ENCODE measurements around the gene HSFX3.
"Not testable (repeated sequence)": the region's sequence is repeated elsewhere in the genome, so short reads cannot be mapped to it uniquely, and the experiment has no call there.

The HSFX3 gene

DNA sequence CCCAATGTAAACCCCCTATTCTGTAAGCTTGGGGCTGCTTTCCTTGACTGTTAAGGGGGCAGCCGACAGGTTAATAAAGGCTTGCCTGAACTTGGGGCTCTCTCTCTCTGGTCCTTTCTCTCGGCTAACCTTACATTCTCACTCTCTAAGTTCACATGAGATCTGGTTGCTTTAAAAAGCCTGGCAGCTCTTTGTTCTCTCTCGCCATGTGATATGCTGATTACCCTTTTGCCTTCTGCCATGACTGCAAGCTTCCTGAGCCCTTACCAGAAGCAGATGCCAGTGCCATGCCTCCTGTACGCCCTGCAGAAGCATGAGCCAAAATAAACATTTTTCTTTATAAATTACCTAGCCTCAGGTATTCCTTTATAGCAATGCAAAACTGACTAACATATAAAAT, 5.5 kb upstream of the HSFX3 start:
- ATAC-seq, H3K4me1 Mint-ChIP-seq: not testable (repeated sequence)

DNA sequence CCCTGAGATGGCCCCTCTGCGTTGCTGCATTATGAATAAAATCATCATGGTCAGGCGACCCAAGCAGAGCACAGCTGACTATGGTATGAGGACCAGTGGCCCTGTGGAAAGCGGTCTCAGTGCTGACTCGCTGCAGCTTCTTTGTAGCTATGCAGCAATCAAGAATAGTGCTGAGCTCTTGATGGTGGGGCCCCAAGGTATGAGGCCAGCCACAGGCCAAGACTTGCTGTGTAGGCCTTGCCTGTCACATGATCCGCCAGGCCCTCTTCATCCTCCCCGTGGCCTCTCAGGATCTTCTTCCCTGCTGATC, 2.2 kb upstream of the HSFX3 start:
- H3K36me3 Mint-ChIP-seq; H3K9me3 Mint-ChIP-seq; H3K4me1 Mint-ChIP-seq; DNase-seq (ENCODE audit: low spot score in 2 of 2); H3K27ac Mint-ChIP-seq; H3K4me3 Mint-ChIP-seq: not testable (repeated sequence)
- peak; percentile 62 for ATAC-seq

More for the DNA sequence above, 5.5 kb upstream of the HSFX3 start:
- DNase-seq (ENCODE audit: low spot score in 2 of 2); H3K4me3 Mint-ChIP-seq; H3K9me3 Mint-ChIP-seq; H3K27ac Mint-ChIP-seq; H3K36me3 Mint-ChIP-seq: not testable (repeated sequence)

DNA sequence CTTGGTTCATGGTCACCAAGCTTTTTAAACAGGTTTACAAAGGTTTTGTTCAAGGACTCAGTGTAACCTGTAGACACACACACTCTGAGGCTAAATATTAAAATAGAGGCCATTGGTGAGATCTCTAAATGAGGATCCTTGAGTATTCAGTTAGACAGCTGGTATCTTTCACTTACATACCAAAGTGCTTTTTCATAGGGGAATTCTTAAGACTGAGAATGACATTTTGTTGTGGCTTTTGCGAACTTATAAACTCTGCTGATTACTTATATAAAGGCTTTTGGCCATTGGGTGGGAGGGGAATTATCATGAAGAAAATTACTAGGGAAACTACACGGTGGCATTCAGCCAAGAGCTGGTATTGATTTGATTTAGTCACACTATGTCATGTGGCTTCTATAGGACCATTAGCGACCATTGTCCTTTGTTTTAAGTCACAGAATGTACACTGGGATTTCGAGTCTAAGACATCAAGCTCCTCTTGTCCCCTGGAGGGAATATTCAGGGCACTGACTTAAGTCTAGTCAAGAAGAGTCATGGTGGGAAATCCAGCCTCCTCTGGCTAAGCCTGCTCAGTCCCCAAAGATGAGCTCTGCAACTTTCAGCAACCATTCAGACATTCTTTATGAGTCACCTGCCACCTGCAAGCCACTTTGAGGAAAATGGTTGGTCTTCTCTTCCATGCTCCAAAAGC, 1.7 kb upstream of the HSFX3 start:
- not testable (repeated sequence) for H3K4me1 Mint-ChIP-seq; H3K4me3 Mint-ChIP-seq; H3K36me3 Mint-ChIP-seq; DNase-seq (ENCODE audit: low spot score in 2 of 2); H3K27ac Mint-ChIP-seq; H3K9me3 Mint-ChIP-seq
- ATAC-seq: peak; percentile 66

DNA sequence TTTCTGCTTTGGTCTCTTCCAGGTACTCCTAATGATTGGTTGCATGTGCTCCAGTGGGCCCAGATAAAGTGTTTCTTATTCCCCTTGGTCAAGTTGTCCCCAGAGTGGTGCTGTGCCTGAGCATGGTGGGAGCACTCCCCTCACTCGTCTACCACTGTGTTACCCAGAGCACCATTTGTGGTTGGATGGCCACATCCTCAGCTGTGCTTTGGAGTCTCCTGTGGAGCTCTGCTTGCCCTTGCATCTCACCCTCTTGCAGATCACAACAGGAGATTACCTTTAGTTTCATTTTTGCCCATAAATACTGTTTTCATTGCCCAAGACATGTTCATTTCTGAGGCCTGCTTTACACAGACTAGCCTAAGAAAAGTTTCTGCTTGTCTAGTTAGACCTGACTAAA, 730 bp upstream of the HSFX3 start:
- H3K4me3 Mint-ChIP-seq; DNase-seq (ENCODE audit: low spot score in 2 of 2); H3K9me3 Mint-ChIP-seq; H3K4me1 Mint-ChIP-seq; H3K27ac Mint-ChIP-seq; H3K36me3 Mint-ChIP-seq: not testable (repeated sequence)
- peak; percentile 19 for ATAC-seq

DNA sequence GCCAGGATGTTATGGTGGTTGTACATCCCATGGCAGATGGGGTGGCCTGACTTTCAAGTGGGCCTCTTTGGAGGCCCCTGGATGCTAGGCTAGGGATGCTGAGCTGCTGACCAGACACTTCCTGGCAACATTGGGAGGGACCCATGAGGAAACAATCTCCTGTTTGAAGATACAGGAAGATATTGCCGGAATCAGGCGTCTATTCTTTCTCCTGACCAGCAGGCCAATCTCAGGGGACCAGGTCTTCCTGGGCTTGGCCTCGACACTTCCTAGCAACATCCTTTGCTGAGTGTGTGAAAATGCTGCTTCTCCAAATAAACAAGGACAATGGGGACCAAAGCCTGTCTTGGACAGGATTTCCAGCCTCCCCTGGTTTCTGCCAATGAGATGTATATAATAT, 1.9 kb downstream of the HSFX3 start:
- H3K36me3 Mint-ChIP-seq; H3K4me3 Mint-ChIP-seq; DNase-seq (ENCODE audit: low spot score in 2 of 2); H3K4me1 Mint-ChIP-seq; ATAC-seq; H3K9me3 Mint-ChIP-seq; H3K27ac Mint-ChIP-seq: not testable (repeated sequence)

DNA sequence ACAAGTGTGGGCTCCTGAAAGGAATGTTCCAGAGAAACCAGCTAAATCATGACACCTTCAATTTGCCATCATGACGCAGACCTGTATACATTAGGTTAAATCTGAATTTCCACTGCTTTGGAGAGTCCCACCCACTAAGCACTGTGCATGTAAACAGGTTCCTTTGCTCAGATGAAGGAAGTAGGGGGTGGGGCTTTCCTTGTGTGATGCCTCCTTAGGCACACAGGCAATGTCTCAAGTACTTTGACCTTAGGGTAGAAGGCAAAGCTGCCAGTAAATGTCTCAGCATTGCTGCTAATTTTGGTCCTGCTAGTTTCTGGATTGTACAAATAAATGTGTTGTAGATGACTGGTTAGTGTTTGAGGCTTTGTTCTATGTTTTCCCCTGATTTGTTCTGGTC, 2.8 kb downstream of the HSFX3 start:
- H3K4me1 Mint-ChIP-seq; H3K36me3 Mint-ChIP-seq; ATAC-seq; H3K27ac Mint-ChIP-seq; H3K9me3 Mint-ChIP-seq; H3K4me3 Mint-ChIP-seq; DNase-seq (ENCODE audit: low spot score in 2 of 2): not testable (repeated sequence)

DNA sequence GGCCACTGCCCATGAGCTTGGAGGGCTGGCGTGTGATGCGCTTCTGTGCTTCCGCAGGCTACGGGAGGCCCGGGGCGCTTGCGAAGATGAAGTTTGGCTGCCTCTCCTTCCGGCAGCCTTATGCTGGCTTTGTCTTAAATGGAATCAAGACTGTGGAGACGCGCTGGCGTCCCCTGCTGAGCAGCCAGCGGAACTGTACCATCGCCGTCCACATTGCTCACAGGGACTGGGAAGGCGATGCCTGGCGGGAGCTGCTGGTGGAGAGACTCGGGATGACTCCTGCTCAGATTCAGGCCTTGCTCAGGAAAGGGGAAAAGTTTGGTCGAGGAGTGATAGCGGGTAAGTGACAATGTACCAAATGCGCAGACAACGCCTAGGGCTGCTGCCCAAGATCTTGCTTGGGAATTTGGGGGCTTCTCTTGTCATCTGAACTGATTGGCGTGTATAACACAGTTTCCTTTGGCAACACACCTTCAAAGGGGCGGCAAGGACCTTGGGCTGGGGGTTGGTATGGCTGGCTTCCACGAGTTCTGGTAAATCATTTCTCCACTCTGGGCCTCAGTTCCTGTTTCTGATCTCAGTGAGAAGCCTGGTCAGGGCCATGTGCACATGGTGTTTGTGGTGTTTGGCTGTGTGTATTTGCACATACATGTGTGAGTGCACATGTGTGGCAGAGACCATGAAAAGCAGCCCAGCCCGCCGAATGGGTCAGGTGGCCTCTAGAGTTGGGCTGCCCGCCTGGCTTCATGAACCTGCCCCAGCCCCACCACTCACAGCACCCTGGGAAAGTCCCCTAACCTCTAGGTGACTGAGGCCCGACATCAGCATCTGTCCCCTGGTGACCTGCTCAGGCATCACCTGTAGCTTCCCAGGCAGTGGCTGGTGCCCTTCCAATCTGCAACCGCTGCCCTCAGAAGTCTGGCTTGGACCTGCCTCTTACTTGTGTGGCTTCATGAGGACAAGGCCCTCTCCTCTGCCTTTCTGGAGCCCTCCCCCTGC, 3.9 kb downstream of the HSFX3 start:
- not testable (repeated sequence) for H3K27ac Mint-ChIP-seq; H3K4me1 Mint-ChIP-seq; ATAC-seq; DNase-seq (ENCODE audit: low spot score in 2 of 2); H3K4me3 Mint-ChIP-seq; H3K36me3 Mint-ChIP-seq; H3K9me3 Mint-ChIP-seq

DNA sequence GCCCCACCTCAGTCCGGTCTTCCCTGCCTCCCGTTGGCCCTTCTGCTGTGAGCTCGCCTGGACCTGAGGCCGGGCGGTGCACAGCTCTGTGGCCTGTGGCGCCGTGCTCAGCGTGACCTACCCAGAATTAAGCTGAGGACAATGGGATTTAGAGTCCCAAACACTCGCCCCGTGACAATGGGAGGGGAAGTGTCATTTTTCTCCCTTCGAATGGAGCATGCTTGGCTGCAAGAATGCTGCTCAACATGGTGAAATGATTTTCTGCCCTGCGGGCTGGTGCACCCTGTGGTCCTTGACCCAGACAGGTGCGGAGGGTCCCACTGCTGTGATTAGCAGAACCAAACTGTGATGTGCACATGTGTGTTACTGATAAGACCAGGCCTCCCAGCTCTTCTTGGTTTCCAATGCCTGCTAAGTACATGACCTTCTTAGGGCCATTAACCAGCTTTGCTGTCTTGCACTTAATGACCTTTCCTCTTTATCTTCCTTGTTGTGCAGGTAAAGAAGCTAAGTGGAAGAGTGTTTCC, 8.1 kb downstream of the HSFX3 start:
- no peak for ATAC-seq
- Mint-ChIP-seq H3K9me3 (no peaks in the 10 kb centered on the region), H3K36me3 (peaks cover 16% of the 10 kb centered on the region), H3K4me1 (peaks cover 12% of the 10 kb centered on the region), H3K4me3 (peak overlapping the region; percentile 85), H3K27ac (peak overlapping the region; percentile 99)
- DNase-seq (ENCODE audit: low spot score in 2 of 2): no peak

DNA sequence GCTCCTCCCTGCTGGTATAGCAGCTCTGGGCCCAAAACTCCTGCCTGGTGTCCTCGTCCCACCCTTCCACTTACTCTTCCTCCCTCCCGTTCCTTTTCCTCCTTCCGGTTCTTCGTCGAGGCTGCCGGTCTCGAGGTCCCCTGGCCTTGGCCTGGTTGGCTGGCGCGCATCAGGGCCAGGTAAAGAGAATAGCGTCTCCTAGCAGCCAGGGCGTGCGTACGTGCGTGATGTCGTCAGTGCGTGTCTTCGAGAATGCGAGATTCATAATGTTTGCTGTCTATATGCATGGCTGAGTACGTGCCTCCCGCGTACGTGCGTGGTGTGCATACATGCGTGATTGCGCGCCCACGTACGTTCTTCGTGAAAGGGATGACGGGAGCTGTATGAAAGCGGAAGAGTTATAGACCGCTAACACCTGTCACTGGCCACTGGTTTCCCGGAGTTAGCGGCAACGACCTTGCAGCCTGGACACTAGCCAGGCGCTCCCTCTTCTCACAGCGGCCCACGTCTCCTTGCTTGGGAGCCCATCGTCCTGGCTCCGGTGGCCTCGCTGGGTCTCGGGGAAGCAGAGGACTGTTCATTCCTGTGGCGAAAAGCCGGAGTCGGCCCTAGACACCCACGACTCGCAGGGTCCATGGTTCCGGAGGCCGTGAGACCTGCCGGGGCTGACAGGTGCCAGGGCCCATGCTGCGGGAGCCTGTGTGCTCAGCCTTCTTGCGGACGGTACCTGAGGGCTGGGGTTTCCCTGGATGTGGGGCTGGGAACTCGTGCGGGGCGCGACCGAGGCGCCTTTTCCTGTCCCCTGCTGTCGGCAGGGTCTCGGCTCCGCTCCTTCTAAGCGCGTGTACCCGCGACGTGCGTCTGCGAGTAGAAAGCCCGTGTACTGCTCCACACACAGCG, 8.9 kb downstream of the HSFX3 start, which contains the start of gene EOLA1:
Gene EOLA1, plus strand, starts transcription at position 392 of the 900 bp plus-strand sequence. CDS start 4,619 bp downstream, outside the sequence.
- Mint-ChIP-seq H3K36me3 (peaks cover 13% of the 10 kb centered on the region), H3K27ac (peak within 1 kb of the TSS; percentile 99), H3K4me3 (peak within 1 kb of the TSS; percentile 85), H3K4me1 (peaks cover 12% of the 10 kb centered on the region), H3K9me3 (no peaks in the 10 kb centered on the region)
- DNase-seq (ENCODE audit: low spot score in 2 of 2) (peak; percentile 55 to 88), ATAC-seq (peak; percentile 90)

DNA sequence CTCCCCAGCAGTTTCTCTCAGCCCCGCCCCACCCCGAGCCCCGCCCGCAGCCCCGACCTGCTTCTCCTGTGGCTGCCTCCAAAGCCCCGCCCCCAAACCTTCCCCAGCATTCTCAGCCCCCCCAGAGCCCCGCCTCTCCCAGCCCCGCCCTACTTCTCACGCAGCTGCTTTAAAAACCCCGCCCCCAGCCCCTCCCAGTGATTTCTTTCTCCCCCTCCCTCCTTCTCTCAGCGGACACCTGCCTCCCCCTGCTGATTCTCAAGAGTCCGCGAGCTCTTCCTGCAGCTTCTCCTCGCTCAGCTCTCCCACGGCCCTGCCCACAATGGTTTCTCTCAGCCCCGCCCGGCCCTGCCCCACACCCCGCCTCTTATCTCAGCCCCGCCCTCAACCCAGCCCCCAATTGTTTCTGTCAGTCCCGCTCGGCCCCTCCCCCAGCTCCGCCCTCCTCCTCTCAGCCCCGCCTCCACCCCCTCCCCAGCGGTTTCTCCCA, 9.5 kb downstream of the HSFX3 start:
- H3K9me3 Mint-ChIP-seq: no peaks in the 10 kb centered on the region
- H3K4me3 Mint-ChIP-seq: peak overlapping the region; percentile 85
- H3K36me3 Mint-ChIP-seq: peaks cover 7% of the 10 kb centered on the region
- peak overlapping the region; percentile 99 for H3K27ac Mint-ChIP-seq
- H3K4me1 Mint-ChIP-seq: peaks cover 12% of the 10 kb centered on the region
- ATAC-seq (peak; percentile 56), DNase-seq (ENCODE audit: low spot score in 2 of 2) (peak in 1 of 2 donors; percentile 78)

DNA sequence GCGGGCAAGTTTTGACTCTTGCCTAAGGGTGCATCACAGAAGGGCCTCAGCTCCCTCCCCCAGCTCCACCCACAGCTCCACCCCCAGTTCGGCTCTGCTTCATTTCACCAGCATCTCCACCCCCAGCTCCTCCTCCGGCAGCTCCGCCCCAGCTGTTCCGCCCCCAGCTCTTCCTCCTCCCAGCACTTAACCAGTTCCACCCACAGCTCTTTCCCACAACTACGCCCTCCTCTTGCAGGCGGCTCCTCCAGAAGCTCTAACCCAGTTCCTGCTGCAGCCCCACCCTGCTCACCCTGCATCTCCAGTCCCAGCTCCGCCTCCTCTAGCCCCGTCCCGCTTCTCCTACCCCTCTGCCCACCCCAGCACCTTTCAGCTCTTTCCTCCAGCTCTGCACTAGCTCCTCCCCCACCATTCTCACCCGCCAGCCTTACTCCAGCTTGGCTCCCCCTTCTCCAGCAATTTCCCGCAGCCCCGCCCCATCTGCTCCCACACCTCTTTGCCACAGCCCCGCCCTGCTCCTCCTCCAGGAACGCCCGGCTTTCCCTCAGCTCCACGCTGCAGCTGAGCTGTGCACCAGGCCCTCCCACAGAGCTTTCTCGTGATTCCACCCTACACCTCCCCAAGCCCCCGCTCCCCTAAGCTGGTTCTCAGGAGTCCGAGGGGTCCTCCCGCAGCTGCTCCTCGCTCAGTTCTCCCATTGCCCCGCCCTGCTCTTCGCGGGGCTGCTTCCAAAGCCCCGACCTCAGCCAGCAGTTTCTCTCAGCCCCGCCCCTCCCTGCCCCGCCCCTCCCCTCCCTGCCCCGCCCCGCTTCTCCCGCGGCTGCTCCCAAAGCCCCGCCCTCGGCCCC, 10.2 kb downstream of the HSFX3 start:
- Mint-ChIP-seq H3K36me3 (peaks cover 7% of the 10 kb centered on the region), H3K27ac (peak overlapping the region; percentile 99), H3K4me1 (peaks cover 12% of the 10 kb centered on the region), H3K4me3 (peak overlapping the region; percentile 85), H3K9me3 (no peaks in the 10 kb centered on the region)
- DNase-seq (ENCODE audit: low spot score in 2 of 2): peak; percentile 58 to 88
- ATAC-seq: peak; percentile 70

DNA sequence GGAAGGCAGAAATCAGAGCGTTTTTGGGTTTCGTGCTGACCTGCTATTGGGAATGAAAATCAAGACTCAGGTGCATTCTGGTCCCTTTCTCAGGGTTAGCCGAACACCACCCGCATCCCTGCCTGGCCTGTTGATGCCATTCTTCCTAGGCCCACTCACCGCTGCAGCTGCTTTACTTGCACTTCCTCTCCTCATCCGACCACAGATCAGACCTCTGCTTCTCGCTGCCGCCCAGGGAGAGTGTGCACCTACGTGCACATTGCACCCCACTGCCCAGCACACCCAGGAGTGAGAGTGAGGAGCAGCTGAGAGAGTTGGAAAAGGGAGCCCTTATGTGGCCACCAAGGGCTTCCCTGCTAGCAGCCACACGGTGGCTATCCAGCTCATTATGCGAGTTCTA, 12.2 kb downstream of the HSFX3 start:
- not testable (repeated sequence) for ATAC-seq; H3K27ac Mint-ChIP-seq; H3K4me3 Mint-ChIP-seq; H3K36me3 Mint-ChIP-seq; H3K9me3 Mint-ChIP-seq; DNase-seq (ENCODE audit: low spot score in 2 of 2)
- H3K4me1 Mint-ChIP-seq: peaks cover 15% of the 10 kb centered on the region

DNA sequence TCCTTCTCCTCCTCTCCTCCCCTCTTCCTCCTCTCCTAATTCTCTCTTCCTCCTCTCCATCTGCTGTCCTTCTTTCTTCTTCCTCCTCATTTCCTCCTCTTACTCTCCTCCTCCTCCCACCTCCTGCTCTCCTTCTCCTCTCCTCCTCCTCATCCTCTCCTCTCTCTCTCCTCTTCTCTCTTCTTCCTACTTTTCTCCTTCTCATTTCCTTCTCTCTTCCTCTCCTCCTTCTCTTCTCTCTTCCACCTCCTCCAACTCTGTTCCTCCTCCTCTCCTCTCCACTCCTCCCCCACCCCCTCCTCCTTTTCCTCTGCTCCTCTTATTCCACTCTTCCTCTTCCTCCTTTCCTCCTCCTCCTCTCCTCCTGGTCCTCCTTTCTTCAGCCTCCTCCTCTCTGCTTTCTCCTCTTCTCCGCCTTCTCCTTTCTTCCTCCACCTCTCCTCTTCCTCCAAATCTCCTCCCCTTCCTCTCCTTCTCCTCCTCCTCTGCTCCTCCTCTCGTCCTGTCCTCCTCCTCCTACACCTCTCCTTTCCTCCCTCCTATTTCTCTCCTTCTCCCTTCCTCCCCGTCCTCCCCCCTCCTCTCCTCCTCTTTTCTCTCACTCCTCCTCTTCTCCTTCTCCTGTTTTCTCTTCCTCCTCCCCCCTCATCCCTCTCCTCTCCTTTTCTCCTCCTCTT, 14.7 kb downstream of the HSFX3 start:
- H3K9me3 Mint-ChIP-seq: not testable (repeated sequence)
- H3K27ac Mint-ChIP-seq: peak overlapping the region; percentile 88

More for the DNA sequence above, 14.7 kb downstream of the HSFX3 start:
- H3K36me3 Mint-ChIP-seq: peaks cover 12% of the 10 kb centered on the region
- H3K4me3 Mint-ChIP-seq; ATAC-seq; DNase-seq (ENCODE audit: low spot score in 2 of 2): not testable (repeated sequence)
- H3K4me1 Mint-ChIP-seq: peaks cover 30% of the 10 kb centered on the region

Measured in stimulated activated effector memory CD8-positive, alpha-beta T cell treated with anti-CD3 and anti-CD28 coated beads, Interleukin-12 subunit alpha, Interleukin-12 subunit beta, amount 100 ng/mL, for 72 hours (primary cell).